Esophagus muscularis mucosa (tissue), 3 donors: Measurements from ENCODE around the gene NBPF3.

Experiments
- CTCF ChIP-seq, 3 experiments: fragments of 200-600 bp in 2 of 3; fragments of 450-650 bp in 1 of 3; sonication (generic) in 2 of 3; IDR thresholded peaks; one replicate each; pipeline ENCODE4 v1.5.1; 2017 to 2019; ENCODE audit warnings: antibody characterized with exemption in 3 of 3, mild to moderate bottlenecking in 2 of 3, moderate library complexity in 1 of 3
- POLR2A ChIP-seq: fragments of 450-650 bp; IDR thresholded peaks from one replicate; pipeline ENCODE4 v1.6.1; 2017; ENCODE audit warnings: antibody characterized with exemption, moderate library complexity, mild to moderate bottlenecking, low read depth

GRCh38 chr1:21532496-21532895 is 92.6 kb downstream of the NBPF3 start:
- TF ChIP-seq CTCF (IDR thresholded peaks at IDR 0.05) (no peak), POLR2A (no peak)
